ENCODE results near the gene SCAMP3.
A peak's percentile ranks its signal among the peaks of the same experiment; 100 is the strongest.
"Not testable (repeated sequence)": the region's sequence is repeated elsewhere in the genome, so short reads cannot be mapped to it uniquely, and the experiment has no call there.

Gene SCAMP3

GRCh38 chr1:155256058-155256852 is 5.9 kb downstream of the SCAMP3 start:
- DNase-seq = peak in 1 of 10 donors; percentile 82
- intact Hi-C loops (cut with DNase I) = loop anchor here (10.0 kb wide), 1 partner anchor 249 kb away; no protein-coding TSS in a partner anchor

GRCh38 chr1:155255243-155256007 is 6.7 kb downstream of the SCAMP3 start, which contains the start of gene ENTREP3:
Gene ENTREP3, minus strand, starts transcription at chr1:155255483. Its CDS starts 606 bp downstream, at chr1:155254877.
- peak; percentile 83 to 98 (median 92) for DNase-seq
- intact Hi-C loops (cut with DNase I) = loop anchor here (10.0 kb wide), 1 partner anchor 249 kb away; no protein-coding TSS in a partner anchor

- intact Hi-C loops (cut with DNase I) = loop anchor here (10.0 kb wide), 1 partner anchor 250 kb away; no protein-coding TSS in a partner anchor
Measured at GRCh38 chr1:155254714-155255242, 7.4 kb downstream of the SCAMP3 start.

GRCh38 chr1:155254228-155254713 is 7.9 kb downstream of the SCAMP3 start:
- intact Hi-C loops (cut with DNase I) = loop anchor here (10.0 kb wide), 1 partner anchor 251 kb away; no protein-coding TSS in a partner anchor
- DNase-seq = peak in 1 of 10 donors; percentile 82

More at GRCh38 chr1:155254714-155255242, 7.4 kb downstream of the SCAMP3 start:
- peak in 2 of 10 donors; percentile 84 to 88 for DNase-seq

- intact Hi-C loops (cut with DNase I) = loop anchor here (10.0 kb wide), 1 partner anchor 251 kb away; no protein-coding TSS in a partner anchor
- no peak for DNase-seq
Measured at GRCh38 chr1:155253797-155254196, 8.4 kb downstream of the SCAMP3 start.

- intact Hi-C loops (cut with DNase I) = loop anchor here (10.0 kb wide), 1 partner anchor 252 kb away; no protein-coding TSS in a partner anchor
- DNase-seq = no peak
Measured at GRCh38 chr1:155253208-155253607, 9.0 kb downstream of the SCAMP3 start.

GRCh38 chr1:155251566-155251965 is 10.6 kb downstream of the SCAMP3 start:
- DNase-seq = no peak
- intact Hi-C loops (cut with DNase I) = loop anchor here (10.0 kb wide), 1 partner anchor 253 kb away; no protein-coding TSS in a partner anchor

- DNase-seq = peak; percentile 83 to 99 (median 94)
- intact Hi-C loops (cut with DNase I) = loop anchor here (1.0 to 10.0 kb wide), 2 partner anchors 73 to 254 kb away; no protein-coding TSS in a partner anchor
Measured at GRCh38 chr1:155250633-155251449, 11.3 kb downstream of the SCAMP3 start.

- intact Hi-C loops (cut with DNase I) = loop anchor here (1.0 to 10.0 kb wide), 2 partner anchors 74 to 255 kb away; no protein-coding TSS in a partner anchor
- peak in 1 of 10 donors; percentile 84 for DNase-seq
Measured at GRCh38 chr1:155250246-155250632, 11.9 kb downstream of the SCAMP3 start.

GRCh38 chr1:155247667-155248553 is 14.2 kb downstream of the SCAMP3 start:
- intact Hi-C loops (cut with DNase I) = no loop called here
- no peak for DNase-seq

- DNase-seq; intact Hi-C loops (cut with DNase I): not testable (repeated sequence)
Measured at GRCh38 chr1:155246796-155247195, 15.4 kb downstream of the SCAMP3 start.

- DNase-seq = no peak
- intact Hi-C loops (cut with DNase I) = no loop called here
Measured at GRCh38 chr1:155245163-155245524, 17.0 kb downstream of the SCAMP3 start.

- intact Hi-C loops (cut with DNase I) = loop anchor here (1.0 to 5.0 kb wide), 2 partner anchors 17 to 37 kb away; partner anchors contain the start of genes MTX1 and THBS3
- peak; percentile 93 to 100 (median 98) for DNase-seq
Measured at GRCh38 chr1:155244368-155245162, 17.6 kb downstream of the SCAMP3 start.

- intact Hi-C loops (cut with DNase I) = loop anchor here (5.0 kb wide), 1 partner anchor 36 kb away; the partner anchor contains the start of genes MTX1 and THBS3
- DNase-seq = no peak
Measured at GRCh38 chr1:155242805-155243358, 19.3 kb downstream of the SCAMP3 start.

GRCh38 chr1:155241841-155242264 is 20.3 kb downstream of the SCAMP3 start:
- no peak for DNase-seq
- intact Hi-C loops (cut with DNase I) = loop anchor here (1.0 to 5.0 kb wide), 2 partner anchors 23 to 35 kb away; partner anchors contain the start of genes MTX1 and THBS3

GRCh38 chr1:155241069-155241679 is 21.0 kb downstream of the SCAMP3 start:
- peak; percentile 68 to 96 (median 82) for DNase-seq
- intact Hi-C loops (cut with DNase I) = loop anchor here (1.0 to 5.0 kb wide), 2 partner anchors 22 to 34 kb away; partner anchors contain the start of genes MTX1 and THBS3

Measured in posterior cingulate gyrus (tissue), 11 donors.